GM21723 (cell line): ENCODE data around the gene POLL.

Experiments
- ATAC-seq: cut with Tn5 transposase; IDR thresholded peaks from one replicate; pipeline ENCODE4 v1.9.1; 2021; ENCODE audit warnings: mild to moderate bottlenecking, moderate library complexity; ENCODE audit not compliant: unreplicated experiment

The POLL gene

DNA sequence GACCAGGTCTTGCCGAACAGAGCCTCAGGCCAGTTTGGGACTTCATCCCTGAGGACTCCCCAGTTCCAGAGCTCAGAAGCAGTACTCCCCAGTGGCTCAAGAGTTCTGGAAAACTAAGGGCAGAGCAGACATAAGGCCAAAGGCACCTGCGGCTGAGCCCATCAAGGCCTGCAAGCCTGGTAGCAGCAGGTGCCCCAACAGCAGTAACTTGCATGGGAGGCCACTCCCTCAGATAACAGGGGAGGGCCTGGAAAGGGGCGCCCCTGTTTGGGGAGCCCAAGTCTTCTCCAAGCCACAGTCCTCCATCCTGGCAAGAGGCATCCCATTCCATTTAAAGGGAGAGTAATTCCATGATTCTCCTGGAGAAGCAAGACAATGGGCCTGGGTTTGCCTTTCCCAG is 13.0 kb downstream of the POLL start:
- no peak for ATAC-seq

DNA sequence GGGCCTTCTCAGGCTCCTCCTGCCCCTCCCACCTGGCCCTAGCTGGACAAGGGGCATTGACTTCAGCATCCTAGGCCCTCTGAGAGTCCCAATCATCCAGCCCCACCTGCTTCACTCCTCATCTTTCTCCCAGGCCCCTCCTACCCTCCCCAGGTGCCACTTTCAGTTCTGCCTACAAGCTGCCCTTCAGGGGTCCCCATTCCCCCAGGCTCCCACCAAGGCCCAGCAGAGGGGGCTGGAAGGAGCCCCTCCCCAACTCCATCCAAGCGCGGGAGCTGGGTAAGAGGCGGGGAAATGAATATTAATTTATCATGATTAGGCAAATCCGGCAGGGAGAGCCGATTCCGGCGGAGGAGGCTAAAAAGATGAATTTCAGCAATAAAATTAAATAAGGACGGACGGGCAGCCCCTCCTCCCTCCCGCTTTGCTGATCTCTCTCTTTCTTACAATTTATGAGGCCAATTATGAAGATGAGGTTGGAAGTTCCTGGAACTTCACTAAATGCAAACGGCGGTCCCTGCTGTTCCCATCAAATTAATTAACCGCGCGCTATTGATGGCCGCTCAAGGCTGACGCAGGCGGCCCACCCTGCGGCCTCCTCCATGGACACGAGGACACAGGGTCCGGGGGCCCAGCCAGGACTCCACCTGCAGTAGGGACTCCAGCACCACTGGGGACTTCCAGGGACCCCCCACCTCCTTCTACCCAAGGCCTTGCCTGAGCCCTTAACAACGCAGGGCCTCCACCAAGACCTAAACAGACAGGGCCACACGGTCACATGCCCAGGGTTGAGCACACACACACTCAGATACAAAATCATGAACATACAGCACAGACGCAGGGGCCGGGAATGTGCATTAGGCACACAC is 13.9 kb downstream of the POLL start:
- no peak for ATAC-seq

DNA sequence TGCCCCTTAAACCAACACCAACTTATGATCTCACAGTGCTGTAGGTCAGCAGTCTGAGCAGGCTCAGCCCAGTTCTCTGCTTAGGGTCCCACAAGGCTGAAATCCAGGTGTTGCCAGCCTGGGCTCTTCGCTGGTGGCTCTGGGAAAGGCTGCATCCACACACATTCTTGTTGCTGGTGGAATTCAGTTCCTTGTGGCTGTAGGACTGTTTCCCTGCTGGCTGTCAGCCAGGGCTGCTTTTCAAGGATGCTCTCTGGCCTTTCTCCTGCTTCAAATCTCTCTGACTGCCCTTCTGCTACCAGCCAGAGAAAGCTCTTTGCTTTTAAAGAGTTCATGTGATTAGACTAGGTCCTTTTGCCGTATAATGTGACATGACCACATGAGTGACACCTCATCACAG is 15.3 kb downstream of the POLL start:
- ATAC-seq = no peak

DNA sequence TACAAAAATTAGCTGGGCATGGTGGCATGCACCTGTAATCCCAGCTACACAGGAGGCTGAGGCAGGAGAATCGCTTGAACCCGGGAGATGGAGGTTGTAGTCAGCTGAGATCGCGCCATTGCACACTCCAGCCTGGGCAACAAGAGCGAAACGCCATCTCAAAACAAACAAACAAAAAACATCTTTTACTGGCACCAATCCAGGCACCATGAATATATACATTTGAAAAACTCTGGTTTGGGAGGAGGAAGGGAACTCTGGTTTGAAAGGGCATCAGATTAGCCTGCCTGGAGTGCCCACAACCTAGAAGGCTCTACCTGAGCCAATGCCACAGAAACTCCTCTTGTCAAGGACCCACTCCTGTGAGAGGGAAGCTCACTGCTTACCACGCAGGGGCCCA is 15.9 kb downstream of the POLL start:
- ATAC-seq = no peak

DNA sequence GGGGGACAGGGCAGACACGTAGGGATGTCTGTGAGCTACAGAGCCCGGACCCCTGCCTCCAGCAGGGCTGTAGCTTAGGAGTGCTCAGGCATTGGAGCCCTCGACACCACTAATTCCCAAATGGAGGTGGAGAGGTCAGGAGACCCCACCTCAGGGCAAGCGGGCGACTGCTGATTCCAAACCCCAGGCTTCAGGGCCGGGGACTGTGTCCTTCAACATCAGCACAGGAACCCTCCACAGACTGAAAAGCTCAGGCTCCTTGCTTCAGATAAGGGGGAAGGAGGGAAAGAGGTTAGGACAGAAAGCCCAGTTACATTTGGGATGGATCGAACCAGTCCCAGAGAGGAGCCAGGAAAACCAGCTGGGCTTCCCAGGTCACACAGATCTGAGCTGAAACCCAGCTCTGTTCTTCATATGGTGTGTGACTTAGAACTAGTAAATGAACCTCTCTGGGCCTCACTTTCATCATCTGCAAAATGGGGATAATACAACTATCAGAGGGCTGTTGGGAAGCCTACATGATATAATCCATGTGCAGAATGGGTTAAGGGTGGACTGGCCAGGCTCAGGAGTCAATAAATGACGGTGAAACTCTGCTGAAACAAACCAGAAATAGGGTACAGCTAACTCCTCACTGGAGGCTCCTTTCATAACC is 16.7 kb downstream of the POLL start:
- no peak for ATAC-seq

DNA sequence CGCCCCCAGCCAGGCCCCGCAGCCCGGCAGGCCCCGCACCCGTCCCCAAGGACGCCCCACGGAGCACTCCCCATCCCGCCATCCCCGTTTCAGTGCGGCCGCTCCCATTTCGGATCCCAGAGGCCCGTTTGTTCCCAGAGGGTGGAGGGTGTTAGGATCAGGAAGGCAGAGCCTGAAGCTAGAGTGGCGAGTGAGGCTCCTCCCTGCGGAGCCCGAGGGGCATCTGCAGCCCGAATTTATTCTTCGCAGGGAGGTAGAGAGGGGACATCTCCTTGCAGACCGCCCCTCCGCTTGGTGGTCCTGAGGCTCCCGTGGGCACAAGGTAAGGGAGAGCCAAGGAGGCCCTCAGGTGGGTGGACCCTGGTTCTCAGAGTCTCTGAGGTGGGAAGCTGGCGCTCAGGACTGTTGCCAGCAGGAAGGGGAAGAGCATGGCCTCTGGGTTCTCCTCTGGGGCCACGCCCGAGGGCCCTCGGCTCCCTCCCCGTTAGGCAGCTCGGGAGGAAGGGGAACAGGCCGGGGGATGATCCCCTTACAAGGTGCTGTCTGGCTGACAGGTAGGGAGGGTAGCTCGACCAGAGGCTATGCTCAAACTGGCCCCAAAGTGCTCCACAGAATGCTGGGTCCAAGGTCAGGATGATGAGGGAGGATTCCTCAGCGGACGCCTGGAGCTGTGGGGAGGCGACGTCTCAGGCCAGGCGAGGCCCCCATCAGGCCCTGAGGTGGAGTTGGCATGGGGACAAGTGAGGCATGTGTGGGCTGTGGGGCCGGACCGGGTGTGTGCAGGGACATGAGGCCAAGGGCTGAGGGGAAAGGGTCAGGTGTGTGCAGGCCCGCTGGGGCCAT is 17.4 kb downstream of the POLL start:
- ATAC-seq = peak; percentile 12

DNA sequence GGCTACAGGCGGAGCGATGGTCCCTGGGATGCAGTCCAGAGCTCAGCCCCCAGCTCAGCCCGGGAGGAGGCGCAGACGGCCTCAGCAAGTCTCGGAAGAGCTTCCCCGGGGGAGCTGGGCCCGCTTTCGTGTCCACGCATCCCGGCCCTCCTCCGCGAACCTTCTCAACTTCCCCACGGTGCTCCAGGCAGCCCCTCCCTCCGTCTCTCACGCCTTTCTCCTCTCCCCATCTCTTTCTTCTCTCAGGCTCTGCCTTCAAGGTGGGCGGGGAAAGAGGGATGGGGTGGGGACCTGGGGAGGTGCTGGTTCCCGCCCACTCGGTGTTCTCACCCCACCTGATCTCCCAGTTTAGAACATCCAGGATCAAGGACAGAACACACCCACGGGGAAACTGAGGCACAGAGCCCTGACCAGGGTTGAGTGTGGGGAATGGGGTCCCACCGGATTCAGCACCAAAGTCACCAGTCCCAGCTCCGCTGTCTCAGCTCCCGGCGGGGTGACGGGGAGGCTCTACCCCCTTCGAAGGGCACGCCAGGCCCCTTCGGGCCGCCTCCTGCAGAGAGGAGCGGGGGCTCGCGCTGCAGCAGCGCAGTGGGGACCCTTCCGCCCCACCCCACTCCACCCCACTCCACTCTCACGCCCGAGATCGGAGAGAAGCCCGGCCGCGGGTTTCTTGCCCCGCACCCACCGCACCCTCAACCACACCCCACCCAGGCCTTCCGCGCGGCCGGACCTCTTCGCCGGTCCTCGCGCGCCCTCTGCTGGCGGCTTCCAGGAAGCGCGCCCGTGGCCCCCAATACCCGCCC is 18.2 kb downstream of the POLL start:
- ATAC-seq = peak; percentile 68

DNA sequence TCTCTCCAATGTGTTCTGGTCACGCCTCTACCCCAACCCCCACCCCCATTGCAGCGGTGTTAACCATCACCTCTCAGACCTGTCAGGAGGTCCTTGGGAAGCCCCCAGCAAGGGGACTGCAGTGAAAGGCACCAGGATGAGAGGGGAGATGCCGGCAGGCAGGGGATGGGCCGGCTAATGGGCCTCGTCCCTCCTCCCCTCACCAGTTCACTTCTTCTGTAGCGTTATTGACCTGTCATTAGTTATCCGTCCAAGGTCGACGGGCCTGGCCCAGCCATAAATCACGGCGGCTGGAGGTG is 18.8 kb downstream of the POLL start:
- ATAC-seq = no peak

DNA sequence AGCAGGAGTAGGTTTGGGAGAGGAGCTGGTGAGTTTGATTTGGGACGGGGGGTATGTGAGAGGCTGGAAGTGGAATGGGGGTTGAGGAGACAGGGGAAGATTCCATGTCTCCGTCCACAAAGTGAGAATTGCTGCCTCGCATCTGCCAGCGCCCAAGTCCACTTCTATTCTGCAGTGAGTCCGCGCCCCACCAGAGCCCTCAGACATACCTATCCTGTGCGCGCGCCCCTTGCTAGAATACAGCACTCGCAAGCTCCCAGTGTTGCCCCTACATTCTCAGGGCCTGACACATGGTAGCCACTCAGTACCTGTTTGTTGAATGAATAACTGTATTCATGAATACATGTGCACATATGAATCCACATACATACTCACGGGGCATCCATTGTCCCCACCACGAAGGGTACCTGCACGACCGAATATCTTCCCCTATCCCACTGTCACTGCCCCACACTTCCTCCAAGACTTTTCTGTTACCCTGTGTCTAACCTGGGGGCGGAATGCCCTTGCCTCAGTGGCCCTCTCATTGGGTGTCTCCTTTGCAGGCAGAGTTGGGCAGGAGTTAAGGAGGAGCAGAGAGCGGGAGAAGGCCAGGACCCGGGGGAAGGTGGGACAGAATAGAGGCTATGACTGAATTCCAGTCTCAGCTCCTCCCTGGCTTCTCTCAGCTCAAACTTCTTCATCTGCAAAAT is 19.9 kb downstream of the POLL start:
- no peak for ATAC-seq

DNA sequence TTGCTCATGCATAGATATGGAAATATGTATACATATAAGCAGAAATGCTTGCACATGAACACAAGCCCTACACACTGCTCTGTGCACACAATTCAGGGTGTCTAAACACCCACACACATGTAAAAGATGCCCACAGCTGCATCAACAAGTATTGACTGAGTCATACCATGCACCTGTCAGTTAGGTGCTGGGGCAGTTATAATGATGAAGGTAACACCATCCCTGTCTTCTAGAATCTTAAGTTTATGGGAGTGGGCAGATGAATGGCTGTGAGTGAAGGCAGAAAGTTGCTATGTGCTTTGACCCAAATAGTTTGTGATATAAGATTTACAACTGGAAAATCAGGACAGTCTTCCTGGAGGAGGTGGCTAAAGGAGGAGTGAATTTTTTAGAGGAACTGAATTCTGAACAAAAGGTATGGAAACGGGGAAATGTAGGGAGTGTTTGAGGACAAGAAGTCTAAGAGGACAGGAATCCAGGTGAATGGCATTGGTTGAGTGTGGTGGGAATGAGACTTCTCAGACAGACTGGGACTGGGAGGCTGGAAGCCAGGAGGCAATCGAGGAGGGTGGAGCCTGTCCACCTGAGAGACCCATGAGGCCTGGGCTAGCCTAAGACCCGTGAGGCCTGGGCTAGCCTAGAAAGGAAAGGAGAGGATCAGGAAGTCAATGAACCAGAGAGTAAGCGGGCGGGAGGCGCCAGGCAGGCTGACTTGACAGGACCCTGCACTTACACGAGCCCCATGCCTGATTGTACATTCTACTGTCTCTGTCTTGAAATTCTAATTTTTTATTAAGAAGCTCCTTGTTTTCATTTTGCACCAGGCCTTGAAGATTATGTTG is 20.7 kb downstream of the POLL start:
- no peak for ATAC-seq

DNA sequence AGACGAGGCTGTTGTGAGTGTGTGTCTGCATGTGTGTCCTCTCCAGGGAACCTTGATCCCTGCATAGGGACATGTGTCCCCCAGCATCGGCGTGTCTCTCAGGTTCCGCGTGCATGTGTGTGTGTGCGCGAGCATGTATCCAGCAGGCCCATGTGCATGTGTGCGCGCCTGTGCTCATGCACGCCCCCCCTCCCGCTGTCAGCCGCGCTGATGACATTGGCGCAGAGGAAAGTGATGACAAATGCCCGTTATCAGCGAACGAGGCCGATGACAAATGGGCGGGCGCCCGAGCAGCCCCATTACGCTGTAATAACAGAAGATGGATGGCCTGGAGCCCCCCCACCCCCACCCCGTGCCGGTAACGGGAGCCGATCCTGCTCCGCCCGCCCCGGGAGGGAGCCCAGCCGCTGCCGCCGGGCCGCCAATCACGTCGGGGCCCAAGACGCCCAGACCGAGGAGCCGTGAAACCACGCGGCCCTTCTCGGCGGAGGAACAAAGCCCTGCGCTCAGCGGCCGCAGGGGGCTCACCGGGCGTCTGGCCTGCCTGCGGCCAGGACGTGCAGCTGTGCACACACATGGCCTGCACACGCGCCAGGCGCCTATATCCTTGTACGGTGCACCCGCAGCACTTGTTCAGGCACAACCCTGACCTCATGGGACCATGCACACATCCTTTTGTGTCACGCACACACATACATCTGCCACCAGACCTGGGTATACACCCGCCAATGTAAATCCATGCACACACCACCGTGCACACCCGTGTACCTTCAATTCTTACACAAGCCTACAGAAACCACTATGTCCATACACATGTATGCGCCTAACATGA is 21.5 kb downstream of the POLL start:
- ATAC-seq = no peak

DNA sequence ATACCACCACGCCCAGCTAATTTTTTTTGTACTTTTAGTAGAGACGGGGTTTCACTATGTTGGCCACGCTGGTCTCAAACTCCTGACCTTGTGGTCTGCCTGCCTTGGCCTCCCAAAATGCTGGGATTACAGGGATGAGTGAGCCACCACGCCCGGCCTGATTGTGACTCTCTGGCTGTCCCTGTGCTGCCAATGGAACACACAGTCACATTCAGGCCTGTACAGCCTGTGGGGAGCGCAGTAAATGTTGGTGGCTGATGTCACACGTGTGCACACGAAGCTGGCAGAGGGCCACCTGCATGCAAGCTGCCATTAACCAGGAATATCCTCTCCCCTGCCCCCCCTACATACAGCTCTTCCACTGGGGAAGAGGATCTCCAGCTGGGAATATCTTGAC is 22.1 kb downstream of the POLL start:
- no peak for ATAC-seq

DNA sequence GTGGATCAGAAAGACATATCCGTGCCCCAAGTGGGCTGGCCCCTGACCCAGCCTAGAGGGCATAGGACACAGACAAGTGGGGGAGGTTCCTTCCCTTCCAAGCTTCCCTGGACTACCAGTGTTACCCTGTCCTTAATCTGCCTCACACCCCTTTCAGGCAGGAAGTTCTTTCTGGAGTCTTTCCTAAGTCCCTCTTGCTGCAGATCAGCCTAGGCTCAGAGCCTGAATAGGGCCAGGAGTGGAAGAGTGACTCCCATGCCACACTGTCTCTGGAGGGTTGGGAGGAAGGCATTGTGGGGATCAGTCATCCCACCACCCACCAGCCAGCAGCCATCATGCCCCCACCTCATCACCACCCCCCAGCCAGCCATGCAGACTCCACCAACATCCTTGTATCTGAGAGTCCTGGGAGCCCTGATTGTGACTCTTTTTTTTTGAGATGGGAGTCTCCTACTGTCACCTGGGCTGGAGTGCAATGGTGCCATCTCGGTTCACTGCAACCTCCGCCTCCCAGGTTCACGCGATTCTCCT is 22.6 kb downstream of the POLL start:
- no peak for ATAC-seq

DNA sequence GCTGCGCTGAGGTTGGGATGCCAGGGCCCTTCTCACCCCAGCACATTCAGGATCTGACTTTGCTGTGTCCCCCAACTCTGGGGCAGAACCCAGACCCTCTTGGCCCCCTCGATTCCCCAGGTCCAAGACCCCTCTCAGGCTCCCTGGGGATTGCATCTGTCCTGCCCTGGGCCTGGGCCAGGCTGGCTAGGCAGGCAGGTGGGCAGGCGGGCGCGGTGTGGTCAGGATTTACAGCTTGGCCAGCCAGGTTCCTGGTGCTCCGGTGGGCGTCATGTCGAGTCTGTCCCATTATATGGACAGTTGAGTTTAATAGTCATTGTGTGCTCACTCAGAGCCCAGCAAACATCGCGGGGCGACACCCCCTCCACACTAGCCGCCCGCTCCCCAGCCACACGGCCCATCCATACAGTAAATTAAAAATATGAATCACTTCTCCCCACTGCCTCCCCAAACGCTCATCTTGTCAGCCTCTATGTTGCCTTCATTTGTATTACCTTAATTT is 23.5 kb downstream of the POLL start:
- ATAC-seq = no peak

DNA sequence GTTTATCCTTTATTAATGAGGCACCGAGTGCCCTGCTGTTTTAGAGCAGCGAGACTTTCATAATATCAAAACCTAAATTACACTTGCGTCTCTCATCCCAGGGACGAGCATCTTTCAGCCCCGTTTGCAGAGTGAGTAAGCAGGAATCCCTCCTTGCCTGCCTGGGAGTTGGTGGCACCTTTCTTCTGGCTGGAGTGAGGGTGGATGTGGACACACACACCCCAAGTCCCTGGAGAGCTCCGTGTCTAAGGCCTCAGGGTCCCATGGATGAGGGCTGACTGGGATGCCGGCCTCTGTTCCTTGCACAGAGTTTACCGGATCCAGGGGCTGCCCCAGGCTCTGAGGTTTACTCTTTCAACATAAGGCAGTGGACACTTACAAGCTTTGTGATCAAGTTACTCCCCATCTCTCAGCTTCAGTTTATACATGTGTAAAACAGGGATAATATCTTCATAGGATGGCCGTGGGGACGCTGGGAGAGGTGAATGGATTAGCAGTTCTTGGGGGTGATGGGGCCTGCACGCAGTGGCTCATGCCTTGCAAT is 24.5 kb downstream of the POLL start:
- no peak for ATAC-seq

DNA sequence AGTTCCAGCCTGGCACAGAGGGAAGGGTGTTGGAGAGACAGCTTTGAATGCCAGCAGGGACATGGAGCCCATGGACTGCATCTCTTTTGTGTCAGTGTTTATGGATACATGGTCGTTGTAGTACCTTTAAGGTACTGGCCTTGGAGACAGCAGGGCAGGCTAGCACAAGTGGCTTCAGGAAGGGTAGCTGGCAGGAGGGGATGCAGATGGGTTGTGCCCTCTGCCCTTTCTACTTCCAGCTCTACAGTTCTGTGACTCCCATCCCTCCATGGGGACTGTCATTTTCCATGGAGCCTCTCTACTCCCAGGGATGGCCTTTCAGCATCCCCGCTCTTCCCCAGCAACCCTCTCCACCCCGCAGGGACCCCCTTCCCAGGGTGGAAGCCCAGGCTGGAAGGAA is 25.1 kb downstream of the POLL start:
- ATAC-seq = no peak

DNA sequence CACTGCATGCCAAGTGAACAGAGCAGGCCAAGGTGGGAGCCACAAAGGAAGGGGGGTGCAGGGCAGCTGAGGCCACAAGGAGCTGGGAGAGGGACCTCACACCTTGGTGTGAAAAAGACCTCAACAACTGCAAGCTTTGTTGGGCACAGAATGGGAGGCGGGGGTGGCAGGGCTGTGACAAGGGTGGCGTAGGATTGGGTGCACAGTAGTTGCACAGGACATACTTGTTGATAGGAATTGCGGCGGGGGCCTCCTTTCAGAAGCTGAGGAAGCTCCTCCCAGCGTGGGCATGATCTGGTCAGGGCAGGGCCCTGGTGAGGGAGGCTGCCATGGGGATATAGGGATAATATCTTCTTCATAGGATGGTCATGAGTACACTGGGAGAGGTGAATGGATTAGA is 25.8 kb downstream of the POLL start:
- no peak for ATAC-seq
